B cell (primary cell): ENCODE measurements around the gene PYROXD2. TPM values are rescaled to one million over a fixed set of nuclear protein-coding genes. Genes with fewer than 3 reads are reported as not detected.

ENCODE experiments used
- ATAC-seq: fragments of 200-7000 bp; cut with Tn5 transposase; one replicate; pipeline ENCODE4 v1.10.0; 2021; ENCODE audit warnings: low read depth, mild to moderate bottlenecking, moderate number of reproducible peaks, moderate library complexity
- CTCF ChIA-PET: fragments of 350-600 bp; sonication (Branson Sonifier 250); formaldehyde crosslinking; loops from one replicate; lab custom pipeline; 2021; ENCODE audit warnings: antibody characterized with exemption, inconsistent platforms; lab: Charles Lee
- POLR2A ChIA-PET: fragments of 350-600 bp; sonication (Branson Sonifier 250); formaldehyde crosslinking; loops from one replicate; lab custom pipeline; 2021; ENCODE audit warnings: antibody characterized with exemption; lab: Charles Lee
- DNase-seq: peaks from one replicate; pipeline ENCODE4 v3.0.0; 2013
- H2AFZ ChIP-seq: 2 replicates; pipeline ENCODE4 v1.6.1; 2012; ENCODE audit warnings: mild to moderate bottlenecking, low read depth, low read length; ENCODE audit not compliant: insufficient read depth, poor library complexity, severe bottlenecking
- H3K27ac ChIP-seq, 2 donors: 1 replicate in 1 of 2; 2 replicates in 1 of 2; pipeline ENCODE4 v1.5.1; 2012 to 2013; ENCODE audit warnings: low read length in 2 of 2, mild to moderate bottlenecking in 2 of 2, moderate library complexity in 1 of 2
- H3K27me3 ChIP-seq, 4 experiments: fragments of 200-600 bp in 1 of 4; sonication (generic) in 1 of 4; replicated peaks in 1 of 4; 1 replicate in 2 of 4; 2 replicates in 2 of 4; pipeline versions ENCODE4 v1.6.1 to v1.7.0; 2013 to 2016; ENCODE audit warnings: low read length in 3 of 4, mild to moderate bottlenecking in 2 of 4, mixed read lengths in 1 of 4, moderate library complexity in 1 of 4; ENCODE audit not compliant: insufficient read depth in 4 of 4, control insufficient read depth in 3 of 4; ENCODE audit errors: control extremely low read depth in 1 of 4
- H3K36me3 ChIP-seq, 2 experiments: replicated peaks in 1 of 2; 1 replicate in 1 of 2; 2 replicates in 1 of 2; pipeline versions ENCODE4 v1.6.1 to v1.7.1; 2013; ENCODE audit warnings: low read length in 1 of 2; ENCODE audit not compliant: insufficient read depth in 2 of 2, control insufficient read depth in 1 of 2; ENCODE audit errors: control extremely low read depth in 1 of 2, extremely low read depth in 1 of 2
- H3K4me1 ChIP-seq, 2 donors: fragments of 200-600 bp in 1 of 2; sonication (generic) in 1 of 2; 1 replicate in 1 of 2; 2 replicates in 1 of 2; pipeline versions ENCODE4 v1.5.1 to v1.6.1; 2013 to 2017; ENCODE audit warnings: low read length in 2 of 2; ENCODE audit not compliant: control insufficient read depth in 2 of 2, insufficient read depth in 2 of 2
- H3K4me2 ChIP-seq: replicated peaks from 2 replicates; pipeline ENCODE3; 2012; ENCODE audit warnings: mild to moderate bottlenecking, low read depth, low read length; ENCODE audit not compliant: poor library complexity, severe bottlenecking
- H3K4me3 ChIP-seq, 5 experiments: fragments of 200-600 bp in 1 of 5; sonication (generic) in 1 of 5; 1 replicate in 3 of 5; 2 replicates in 2 of 5; pipeline versions ENCODE4 v1.5.1 to v1.7.0; 2011 to 2016; ENCODE audit warnings: low read length in 4 of 5, mild to moderate bottlenecking in 4 of 5, low read depth in 2 of 5, control low read depth in 1 of 5, moderate library complexity in 1 of 5; ENCODE audit not compliant: insufficient read depth in 1 of 5; ENCODE audit errors: control extremely low read depth in 1 of 5, extremely low read depth in 1 of 5
- H3K79me2 ChIP-seq: fragments of 200-600 bp; sonication (generic); one replicate; pipeline ENCODE4 v1.6.0; 2016; ENCODE audit warnings: low read length; ENCODE audit not compliant: control insufficient read depth, insufficient read depth
- H3K9ac ChIP-seq: fragments of 200-600 bp; sonication (generic); 2 replicates; pipeline ENCODE4 v1.6.1; 2017; ENCODE audit warnings: mild to moderate bottlenecking, low read length, moderate library complexity
- H3K9me3 ChIP-seq, 3 donors: one replicate each; pipeline versions ENCODE4 v1.6.1 to v1.7.1; 2013; ENCODE audit warnings: low read length in 2 of 3; ENCODE audit not compliant: control insufficient read depth in 2 of 3, insufficient read depth in 1 of 3; ENCODE audit errors: control extremely low read depth in 1 of 3
- H4K20me1 ChIP-seq: 2 replicates; pipeline ENCODE4 v1.6.0; 2012; ENCODE audit warnings: mild to moderate bottlenecking, low read length; ENCODE audit not compliant: insufficient read depth, control insufficient read depth, poor library complexity, severe bottlenecking
- H3K27ac Mint-ChIP-seq: one replicate; pipeline ENCODE4 v1.8.0; 2021; ENCODE audit warnings: mixed read lengths
- H3K27me3 Mint-ChIP-seq: one replicate; pipeline ENCODE4 v1.8.0; 2021; ENCODE audit warnings: mixed read lengths
- H3K4me1 Mint-ChIP-seq: one replicate; pipeline ENCODE4 v1.8.0; 2021; ENCODE audit warnings: mixed read lengths
- H3K4me3 Mint-ChIP-seq: one replicate; pipeline ENCODE4 v1.8.0; 2021; ENCODE audit warnings: mixed read lengths
- H3K9me3 Mint-ChIP-seq: one replicate; pipeline ENCODE4 v1.8.0; 2022; ENCODE audit warnings: mixed read lengths; ENCODE audit not compliant: insufficient read depth
- EZH2 ChIP-seq: IDR thresholded peaks from 2 replicates; pipeline ENCODE4 v1.6.1; 2012; ENCODE audit warnings: borderline replicate concordance, low read depth, mild to moderate bottlenecking, moderate library complexity, low read length; ENCODE audit not compliant: insufficient read depth, poor library complexity, severe bottlenecking
- WGBS: methylation state at CpG from one replicate; pipeline ENCODE4 v1.1.5; 2013; ENCODE audit warnings: missing lambda C conversion rate; ENCODE audit not compliant: insufficient coverage; 5-methylcytosine and 5-hydroxymethylcytosine counted together
- intact Hi-C: fragments of 100-400 bp; cut with micrococcal nuclease; formaldehyde crosslinking; loops from one replicate; pipeline ENCODE4 v1.10.0; 2022
- polyA plus RNA-seq: library from polyadenylated mRNA; depleted of rRNA; stranded (reverse); fragments of >200 nt; gene quantifications from 2 replicates; pipeline ENCODE4 v1.2.3, GENCODE V29; 2012
- total RNA-seq, 2 donors: library from RNA; stranded (reverse); fragments of 120-200 nt in 1 of 2; gene quantifications; 1 replicate in 1 of 2; 2 replicates in 1 of 2; pipeline versions ENCODE4 v1.2.3 to v1.2.4, GENCODE V29; 2013 to 2022
- TF ChIP-seq, protein P1 (sequence below): fragments of 200-600 bp; IDR thresholded peaks from one replicate; pipeline ENCODE4 v1.8.0; 2022; ENCODE audit warnings: antibody characterized with exemption, mild to moderate bottlenecking

PYROXD2 gene
- total and polyA plus RNA-seq, 2 donors (not counting 1 experiment from before 2014, with no cell fraction given) = 25.1 to 960 TPM

DNA sequence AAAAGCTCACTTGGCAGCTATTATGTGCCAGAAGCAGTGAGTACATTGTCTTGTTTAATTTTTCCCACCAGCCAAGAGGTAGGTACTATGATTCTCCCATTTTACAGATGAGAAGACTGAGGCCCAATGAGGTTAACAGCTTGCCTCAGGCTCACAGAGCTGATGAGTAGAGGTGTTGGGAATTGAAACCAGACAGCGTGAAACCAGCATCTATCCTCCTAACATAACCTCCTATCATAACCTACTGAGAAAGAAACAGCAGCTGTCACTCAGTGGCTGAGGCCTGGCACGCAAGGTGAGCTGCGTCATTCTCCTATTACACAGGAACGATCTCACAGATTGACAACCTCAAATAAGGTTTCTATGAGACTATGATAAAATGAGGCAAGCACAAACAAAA is 6.2 kb downstream of the PYROXD2 start:
- no peak overlapping the region for H3K4me3 ChIP-seq
- H3K4me1 ChIP-seq = no peaks in the 10 kb centered on the region
- H3K4me2 ChIP-seq = no peak overlapping the region
- intact Hi-C loops = no loop called here
- H3K27me3 Mint-ChIP-seq = no peaks in the 10 kb centered on the region
- H3K9ac ChIP-seq = no peak overlapping the region
- H3K36me3 ChIP-seq = no peaks in the 10 kb centered on the region
- H3K27ac ChIP-seq = no peak overlapping the region
- no peak overlapping the region for H3K27ac Mint-ChIP-seq
- H3K9me3 Mint-ChIP-seq = no peaks in the 10 kb centered on the region
- H4K20me1 ChIP-seq = no peaks in the 10 kb centered on the region
- no peaks in the 10 kb centered on the region for H3K79me2 ChIP-seq
- WGBS = no CpG with 5 or more reads among the region's 4 CpGs
- ChIA-PET CTCF (interaction anchor here (2.5 kb wide), 1 partner anchor 17 kb away, joined by 8 read pairs; no protein-coding TSS in a partner anchor), POLR2A (no interaction called here)
- no peak overlapping the region for H3K4me3 Mint-ChIP-seq
- no peak overlapping the region for H2AFZ ChIP-seq
- H3K9me3 ChIP-seq = no peaks in the 10 kb centered on the region
- TF ChIP-seq EZH2 = no peak
- TF ChIP-seq, protein P1, sequence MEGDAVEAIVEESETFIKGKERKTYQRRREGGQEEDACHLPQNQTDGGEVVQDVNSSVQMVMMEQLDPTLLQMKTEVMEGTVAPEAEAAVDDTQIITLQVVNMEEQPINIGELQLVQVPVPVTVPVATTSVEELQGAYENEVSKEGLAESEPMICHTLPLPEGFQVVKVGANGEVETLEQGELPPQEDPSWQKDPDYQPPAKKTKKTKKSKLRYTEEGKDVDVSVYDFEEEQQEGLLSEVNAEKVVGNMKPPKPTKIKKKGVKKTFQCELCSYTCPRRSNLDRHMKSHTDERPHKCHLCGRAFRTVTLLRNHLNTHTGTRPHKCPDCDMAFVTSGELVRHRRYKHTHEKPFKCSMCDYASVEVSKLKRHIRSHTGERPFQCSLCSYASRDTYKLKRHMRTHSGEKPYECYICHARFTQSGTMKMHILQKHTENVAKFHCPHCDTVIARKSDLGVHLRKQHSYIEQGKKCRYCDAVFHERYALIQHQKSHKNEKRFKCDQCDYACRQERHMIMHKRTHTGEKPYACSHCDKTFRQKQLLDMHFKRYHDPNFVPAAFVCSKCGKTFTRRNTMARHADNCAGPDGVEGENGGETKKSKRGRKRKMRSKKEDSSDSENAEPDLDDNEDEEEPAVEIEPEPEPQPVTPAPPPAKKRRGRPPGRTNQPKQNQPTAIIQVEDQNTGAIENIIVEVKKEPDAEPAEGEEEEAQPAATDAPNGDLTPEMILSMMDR = no peak
- H3K27me3 ChIP-seq = no peaks in the 10 kb centered on the region
- DNase-seq = no peak
- no peaks in the 10 kb centered on the region for H3K4me1 Mint-ChIP-seq
- ATAC-seq = no peak

DNA sequence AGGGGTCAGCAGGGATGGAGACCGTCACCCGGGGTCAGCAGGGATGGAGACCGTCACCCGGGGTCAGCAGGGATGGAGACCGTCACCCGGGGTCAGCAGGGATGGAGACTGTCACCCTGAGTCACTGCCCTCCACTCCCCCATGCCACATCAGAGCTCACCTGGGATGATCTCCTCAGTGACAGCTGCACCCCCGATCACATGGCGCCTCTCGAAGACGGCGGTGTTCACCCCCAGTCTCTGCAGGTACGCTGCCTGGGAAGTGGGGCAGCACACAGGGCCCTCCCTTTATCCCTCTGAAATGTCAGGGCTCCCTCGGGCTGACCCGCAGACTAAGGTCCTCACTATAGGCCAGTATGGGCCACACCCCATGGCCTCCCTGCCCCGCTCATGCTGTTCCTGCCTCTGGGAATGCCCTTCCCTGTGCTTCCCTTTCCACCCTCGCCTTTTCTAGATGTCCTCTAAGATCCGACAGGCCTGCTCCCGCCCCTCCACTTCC is 7.2 kb downstream of the PYROXD2 start:
- Histone ChIP-seq H3K9ac (no peak overlapping the region), H3K27ac (no peak overlapping the region), H3K27me3 (no peaks in the 10 kb centered on the region), H3K4me2 (no peak overlapping the region), H4K20me1 (no peaks in the 10 kb centered on the region), H3K36me3 (no peaks in the 10 kb centered on the region), H3K4me3 (no peak overlapping the region), H3K4me1 (no peaks in the 10 kb centered on the region), H3K79me2 (no peaks in the 10 kb centered on the region), H3K9me3 (peaks cover 0 to 3% (median 0%) of the 10 kb centered on the region in 3 donors), H2AFZ (no peak overlapping the region)
- H3K4me1 Mint-ChIP-seq = no peaks in the 10 kb centered on the region
- TF ChIP-seq, protein P1 = no peak
- TF ChIP-seq EZH2 = no peak
- no peaks in the 10 kb centered on the region for H3K27me3 Mint-ChIP-seq
- no peak for ATAC-seq
- no peak overlapping the region for H3K27ac Mint-ChIP-seq
- over 99% methylated on average over 13 of the region's 18 CpGs for WGBS
- H3K9me3 Mint-ChIP-seq = peaks cover 2% of the 10 kb centered on the region
- intact Hi-C loops = no loop called here
- DNase-seq = no peak
- ChIA-PET CTCF (no interaction called here), POLR2A (no interaction called here)
- H3K4me3 Mint-ChIP-seq = no peak overlapping the region
